SU-DHL-6 (cell line): ENCODE results near the gene IMMP1L.

Source experiments
- H2AFZ ChIP-seq: fragments of 200-600 bp; sonication (generic); 2 replicates; pipeline ENCODE4 v1.6.1; 2014; ENCODE audit warnings: low read depth, mild to moderate bottlenecking, moderate library complexity, mixed read lengths, antibody characterized with exemption, low read length; ENCODE audit not compliant: severe bottlenecking
- H3F3A ChIP-seq: fragments of 200-600 bp; shearing (Covaris generic); 2 replicates; pipeline ENCODE4 v1.6.0; 2016; ENCODE audit warnings: antibody characterized with exemption, mild to moderate bottlenecking; ENCODE audit not compliant: insufficient read depth
- H3K27ac ChIP-seq: fragments of 200-600 bp; sonication (generic); 2 replicates; pipeline ENCODE4 v1.5.1; 2016; ENCODE audit warnings: low read depth, mild to moderate bottlenecking, low read length, moderate library complexity, mixed read lengths
- H3K27me3 ChIP-seq: fragments of 200-600 bp; sonication (generic), shearing (Covaris generic); 2 replicates; pipeline ENCODE4 v1.6.0; 2014; ENCODE audit warnings: mild to moderate bottlenecking, low read length
- H3K36me3 ChIP-seq: fragments of 200-600 bp; sonication (generic); 2 replicates; pipeline ENCODE4 v1.6.1; 2014; ENCODE audit warnings: mild to moderate bottlenecking, low read length, mixed read lengths
- H3K4me2 ChIP-seq: fragments of 300-600, 200-600 bp; shearing (Covaris generic), sonication (generic); 2 replicates; pipeline ENCODE4 v1.6.0; 2014; ENCODE audit warnings: low read length, low read depth, mild to moderate bottlenecking; ENCODE audit not compliant: poor library complexity, severe bottlenecking
- H3K4me3 ChIP-seq: fragments of 200-600 bp; sonication (generic); 2 replicates; pipeline ENCODE4 v1.5.1; 2014; ENCODE audit warnings: antibody characterized with exemption, low read length, mild to moderate bottlenecking, mixed read lengths; ENCODE audit not compliant: insufficient read depth, poor library complexity, severe bottlenecking
- H3K79me2 ChIP-seq: fragments of 200-600 bp; sonication (generic); 2 replicates; pipeline ENCODE4 v1.6.1; 2014; ENCODE audit warnings: mild to moderate bottlenecking, low read length, moderate library complexity; ENCODE audit not compliant: insufficient read depth
- H3K9ac ChIP-seq: fragments of 200-600 bp; sonication (generic); 2 replicates; pipeline ENCODE4 v1.7.0; 2014; ENCODE audit warnings: mild to moderate bottlenecking, low read length
- H3K9me2 ChIP-seq: fragments of 200-600 bp; sonication (generic); replicated peaks from 2 replicates; pipeline ENCODE4 v1.6.1; 2014; ENCODE audit warnings: low read length; ENCODE audit not compliant: insufficient read depth
- H3K9me3 ChIP-seq: fragments of 200-600 bp; sonication (generic); 2 replicates; pipeline ENCODE4 v1.6.1; 2014; ENCODE audit warnings: low read length, mixed read lengths; ENCODE audit not compliant: insufficient read depth
- H4K20me1 ChIP-seq: fragments of 200-600 bp; sonication (generic); 2 replicates; pipeline ENCODE4 v1.6.1; 2014; ENCODE audit warnings: low read depth, mild to moderate bottlenecking, antibody characterized with exemption, low read length, moderate library complexity, mixed read lengths
- CTCF ChIP-seq: fragments of 200-600 bp; sonication (generic); IDR thresholded peaks from one replicate; pipeline ENCODE4 v1.5.1; 2017; ENCODE audit warnings: antibody characterized with exemption, mild to moderate bottlenecking, low read length, moderate library complexity; ENCODE audit not compliant: insufficient read depth, poor library complexity, severe bottlenecking
- EZH2phosphoT487 ChIP-seq: fragments of 200-600 bp; sonication (generic), shearing (Covaris generic); conservative IDR thresholded peaks from 2 replicates; pipeline ENCODE4 v1.6.1; 2018; ENCODE audit warnings: mild to moderate bottlenecking, antibody characterized with exemption, low read length, moderate library complexity, mixed read lengths

IMMP1L gene

GRCh38 chr11:31464436-31464835 is 45.0 kb downstream of the IMMP1L start:
- Histone ChIP-seq H3K9ac (no peak overlapping the region), H3K9me3 (no peaks in the 10 kb centered on the region), H3K4me2 (no peak overlapping the region), H3K79me2 (peaks cover 10% of the 10 kb centered on the region; the same call in 1 of the 2 replicates), H2AFZ (no peak overlapping the region), H4K20me1 (no peaks in the 10 kb centered on the region), H3K36me3 (peaks cover 26% of the 10 kb centered on the region), H3K27me3 (no peaks in the 10 kb centered on the region), H3K27ac (no peak overlapping the region), H3F3A (no peaks in the 10 kb centered on the region; the same call in 1 of the 2 replicates), H3K9me2 (no peaks in the 10 kb centered on the region), H3K4me3 (no peak overlapping the region)
- TF ChIP-seq CTCF (no peak), EZH2phosphoT487 (no peak)

GRCh38 chr11:31455177-31455576 is 54.2 kb downstream of the IMMP1L start:
- Histone ChIP-seq H2AFZ (no peak overlapping the region), H3K9ac (no peak overlapping the region), H3K9me2 (no peaks in the 10 kb centered on the region), H3K4me2 (no peak overlapping the region), H3K4me3 (no peak overlapping the region), H4K20me1 (no peaks in the 10 kb centered on the region), H3K9me3 (no peaks in the 10 kb centered on the region), H3K79me2 (no peaks in the 10 kb centered on the region), H3F3A (no peaks in the 10 kb centered on the region), H3K36me3 (peaks cover 7% of the 10 kb centered on the region; the same call in 1 of the 2 replicates), H3K27me3 (no peaks in the 10 kb centered on the region), H3K27ac (no peak overlapping the region)
- no peak for TF ChIP-seq CTCF
- TF ChIP-seq EZH2phosphoT487 = no peak

GRCh38 chr11:31450841-31451240 is 58.6 kb downstream of the IMMP1L start:
- no peak overlapping the region for H3K4me3 ChIP-seq
- TF ChIP-seq CTCF (no peak), EZH2phosphoT487 (no peak)
- no peak overlapping the region for H3K9ac ChIP-seq
- no peaks in the 10 kb centered on the region for H3K79me2 ChIP-seq
- no peaks in the 10 kb centered on the region for H4K20me1 ChIP-seq
- no peaks in the 10 kb centered on the region for H3K9me3 ChIP-seq
- no peaks in the 10 kb centered on the region for H3K9me2 ChIP-seq
- H3K27me3 ChIP-seq = no peaks in the 10 kb centered on the region
- no peak overlapping the region for H3K4me2 ChIP-seq
- no peaks in the 10 kb centered on the region for H3F3A ChIP-seq
- H3K36me3 ChIP-seq = peaks cover 9% of the 10 kb centered on the region; the same call in 1 of the 2 replicates
- H2AFZ ChIP-seq = no peak overlapping the region
- H3K27ac ChIP-seq = no peak overlapping the region
